DND-41 (cell line): ENCODE measurements around the gene FXYD4.
"Not testable (repeated sequence)": the region's sequence is repeated elsewhere in the genome, so short reads cannot be mapped to it uniquely, and the experiment has no call there.

Source experiments
- ATAC-seq: fragments of 200-7000 bp; cut with Tn5 transposase; 3 replicates; pipeline ENCODE4 v1.9.1; 2021; ENCODE audit warnings: low read depth; ENCODE audit not compliant: insufficient read depth
- DNase-seq: peaks from one replicate; pipeline ENCODE4 v3.0.0-alpha.2; 2020
- H2AFZ ChIP-seq: 2 replicates; pipeline ENCODE4 v1.6.0; 2012; ENCODE audit warnings: low read depth, low read length
- H3K27ac ChIP-seq: 2 replicates; pipeline ENCODE4 v1.5.1; 2012; ENCODE audit warnings: low read length, inconsistent platforms
- H3K27me3 ChIP-seq: fragments of 200-600 bp; sonication (generic); 2 replicates; pipeline ENCODE4 v1.6.0; 2012; ENCODE audit warnings: low read length, mild to moderate bottlenecking, inconsistent platforms; ENCODE audit not compliant: insufficient read depth, poor library complexity
- H3K36me3 ChIP-seq: 2 replicates; pipeline ENCODE4 v1.5.1; 2012; ENCODE audit warnings: low read length, inconsistent platforms; ENCODE audit not compliant: insufficient read depth
- H3K4me1 ChIP-seq: 2 replicates; pipeline ENCODE4 v1.5.1; 2012; ENCODE audit warnings: mild to moderate bottlenecking, low read length; ENCODE audit not compliant: insufficient read depth
- H3K4me2 ChIP-seq: 2 replicates; pipeline ENCODE4 v1.6.0; 2012; ENCODE audit warnings: mild to moderate bottlenecking, moderate library complexity, low read length, inconsistent platforms; ENCODE audit not compliant: insufficient read depth
- H3K4me3 ChIP-seq, 2 experiments: fragments of 200-600 bp in 1 of 2; shearing (Covaris generic) in 1 of 2; 2 replicates each; pipeline ENCODE4 v1.5.1; 2012 to 2016; ENCODE audit warnings: inconsistent platforms in 2 of 2, low read length in 2 of 2, mild to moderate bottlenecking in 2 of 2, low read depth in 1 of 2, moderate library complexity in 1 of 2
- H3K79me2 ChIP-seq: 2 replicates; pipeline ENCODE4 v1.6.0; 2012; ENCODE audit warnings: low read length, inconsistent platforms; ENCODE audit not compliant: insufficient read depth
- H3K9ac ChIP-seq: 2 replicates; pipeline ENCODE4 v1.6.0; 2012; ENCODE audit warnings: low read depth, mild to moderate bottlenecking, inconsistent platforms, low read length, moderate library complexity
- H3K9me3 ChIP-seq: 2 replicates; pipeline ENCODE4 v1.5.1; 2012; ENCODE audit warnings: low read length, moderate library complexity, mild to moderate bottlenecking, inconsistent platforms; ENCODE audit not compliant: insufficient read depth, severe bottlenecking
- H4K20me1 ChIP-seq: 2 replicates; pipeline ENCODE4 v1.6.0; 2012; ENCODE audit warnings: low read length; ENCODE audit not compliant: insufficient read depth
- EZH2 ChIP-seq: IDR thresholded peaks from 3 replicates; pipeline ENCODE4 v1.6.1; 2012; ENCODE audit warnings: borderline replicate concordance, low read depth, mild to moderate bottlenecking, moderate library complexity, low read length, inconsistent platforms; ENCODE audit not compliant: severe bottlenecking
- TF ChIP-seq, protein P1 (sequence below): IDR thresholded peaks from 2 replicates; pipeline ENCODE4 v1.5.1; 2012; ENCODE audit warnings: borderline replicate concordance, low read length, moderate library complexity, mild to moderate bottlenecking; ENCODE audit not compliant: poor library complexity, severe bottlenecking; ENCODE audit errors: extremely low read depth

Gene FXYD4

DNA sequence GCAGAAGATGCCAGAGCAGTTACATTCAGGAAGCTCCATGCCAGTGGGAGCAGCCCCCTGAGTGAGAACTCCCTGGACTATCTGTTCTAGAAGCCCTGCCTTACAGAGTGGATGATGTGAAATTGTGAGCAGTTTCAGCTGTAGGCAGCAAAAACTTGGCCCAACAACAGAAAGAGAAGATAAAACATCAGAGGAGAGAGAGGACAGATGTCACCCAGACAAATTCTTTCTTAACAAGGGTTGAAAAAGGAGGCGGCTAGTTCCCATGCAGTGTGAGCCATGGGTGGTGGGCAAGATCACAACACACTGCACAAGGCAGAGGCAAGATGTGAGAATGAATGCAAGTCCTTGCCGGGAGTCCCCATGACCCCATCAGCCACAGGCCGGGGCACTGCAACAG is 46.6 kb upstream of the FXYD4 start:
- Histone ChIP-seq H3K4me3 (no peak overlapping the region), H3K4me1 (no peaks in the 10 kb centered on the region), H4K20me1 (no peaks in the 10 kb centered on the region), H3K9ac (no peak overlapping the region), H3K79me2 (no peaks in the 10 kb centered on the region), H3K4me2 (no peak overlapping the region), H2AFZ (no peak overlapping the region), H3K36me3 (no peaks in the 10 kb centered on the region), H3K27ac (no peak overlapping the region), H3K9me3 (no peaks in the 10 kb centered on the region), H3K27me3 (no peaks in the 10 kb centered on the region)
- ATAC-seq = no peak
- DNase-seq = no peak
- TF ChIP-seq, protein P1, sequence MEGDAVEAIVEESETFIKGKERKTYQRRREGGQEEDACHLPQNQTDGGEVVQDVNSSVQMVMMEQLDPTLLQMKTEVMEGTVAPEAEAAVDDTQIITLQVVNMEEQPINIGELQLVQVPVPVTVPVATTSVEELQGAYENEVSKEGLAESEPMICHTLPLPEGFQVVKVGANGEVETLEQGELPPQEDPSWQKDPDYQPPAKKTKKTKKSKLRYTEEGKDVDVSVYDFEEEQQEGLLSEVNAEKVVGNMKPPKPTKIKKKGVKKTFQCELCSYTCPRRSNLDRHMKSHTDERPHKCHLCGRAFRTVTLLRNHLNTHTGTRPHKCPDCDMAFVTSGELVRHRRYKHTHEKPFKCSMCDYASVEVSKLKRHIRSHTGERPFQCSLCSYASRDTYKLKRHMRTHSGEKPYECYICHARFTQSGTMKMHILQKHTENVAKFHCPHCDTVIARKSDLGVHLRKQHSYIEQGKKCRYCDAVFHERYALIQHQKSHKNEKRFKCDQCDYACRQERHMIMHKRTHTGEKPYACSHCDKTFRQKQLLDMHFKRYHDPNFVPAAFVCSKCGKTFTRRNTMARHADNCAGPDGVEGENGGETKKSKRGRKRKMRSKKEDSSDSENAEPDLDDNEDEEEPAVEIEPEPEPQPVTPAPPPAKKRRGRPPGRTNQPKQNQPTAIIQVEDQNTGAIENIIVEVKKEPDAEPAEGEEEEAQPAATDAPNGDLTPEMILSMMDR = no peak
- TF ChIP-seq EZH2 = no peak

DNA sequence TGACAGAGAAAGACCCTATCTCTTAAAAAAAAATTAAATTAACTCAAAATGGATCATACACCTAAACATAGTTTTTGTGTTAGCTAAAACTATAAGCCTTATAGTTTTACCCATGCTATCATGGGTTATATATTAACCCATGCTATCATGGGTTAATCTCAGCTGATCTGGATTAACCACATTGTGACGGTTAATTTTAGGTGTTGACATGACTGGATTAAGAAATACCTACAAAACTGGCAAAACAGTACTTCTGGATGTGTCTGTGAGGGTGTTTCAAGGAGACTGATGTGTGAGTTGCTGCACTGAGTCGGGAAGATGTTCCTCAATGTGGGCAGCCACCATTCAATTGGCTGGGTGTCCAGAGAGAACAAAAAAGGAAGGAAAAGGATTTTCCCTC is 44.3 kb upstream of the FXYD4 start:
- Histone ChIP-seq H3K4me1 (peaks cover 5% of the 10 kb centered on the region), H3K27ac (no peak overlapping the region), H3K79me2 (no peaks in the 10 kb centered on the region), H3K9ac (no peak overlapping the region), H3K4me3 (no peak overlapping the region), H2AFZ (no peak overlapping the region), H3K4me2 (no peak overlapping the region), H3K36me3 (no peaks in the 10 kb centered on the region), H3K9me3 (no peaks in the 10 kb centered on the region), H3K27me3 (no peaks in the 10 kb centered on the region), H4K20me1 (no peaks in the 10 kb centered on the region)
- DNase-seq (no peak), ATAC-seq (no peak)
- no peak for TF ChIP-seq EZH2
- TF ChIP-seq, protein P1 = no peak

DNA sequence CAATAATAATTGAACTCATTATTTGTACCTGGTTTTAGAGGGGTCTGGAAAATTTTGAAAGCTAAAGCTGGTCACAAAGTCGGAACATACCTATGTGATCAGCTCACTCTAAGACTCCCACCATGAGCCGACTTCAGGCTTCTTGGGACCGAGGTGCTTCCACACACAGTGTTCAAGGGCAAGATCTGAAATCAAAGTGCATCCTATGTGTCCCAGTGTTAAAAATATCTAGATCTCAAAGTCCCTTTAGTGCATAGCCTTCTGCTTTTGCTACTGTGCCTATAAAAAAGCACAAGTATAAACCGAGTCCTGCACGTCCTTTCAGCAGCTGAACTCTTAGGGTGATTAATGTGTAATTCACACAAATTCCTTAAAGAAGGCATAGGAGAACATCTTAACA is 43.5 kb upstream of the FXYD4 start:
- H3K27me3 ChIP-seq = no peaks in the 10 kb centered on the region
- no peak overlapping the region for H2AFZ ChIP-seq
- H3K9ac ChIP-seq = no peak overlapping the region
- no peaks in the 10 kb centered on the region for H3K36me3 ChIP-seq
- H4K20me1 ChIP-seq = no peaks in the 10 kb centered on the region
- no peaks in the 10 kb centered on the region for H3K79me2 ChIP-seq
- no peak for ATAC-seq
- H3K4me2 ChIP-seq = no peak overlapping the region
- H3K9me3 ChIP-seq = no peaks in the 10 kb centered on the region
- H3K4me3 ChIP-seq = no peak overlapping the region
- peaks cover 8% of the 10 kb centered on the region for H3K4me1 ChIP-seq
- TF ChIP-seq EZH2 = no peak
- TF ChIP-seq, protein P1 = no peak
- H3K27ac ChIP-seq = no peak overlapping the region
- no peak for DNase-seq

DNA sequence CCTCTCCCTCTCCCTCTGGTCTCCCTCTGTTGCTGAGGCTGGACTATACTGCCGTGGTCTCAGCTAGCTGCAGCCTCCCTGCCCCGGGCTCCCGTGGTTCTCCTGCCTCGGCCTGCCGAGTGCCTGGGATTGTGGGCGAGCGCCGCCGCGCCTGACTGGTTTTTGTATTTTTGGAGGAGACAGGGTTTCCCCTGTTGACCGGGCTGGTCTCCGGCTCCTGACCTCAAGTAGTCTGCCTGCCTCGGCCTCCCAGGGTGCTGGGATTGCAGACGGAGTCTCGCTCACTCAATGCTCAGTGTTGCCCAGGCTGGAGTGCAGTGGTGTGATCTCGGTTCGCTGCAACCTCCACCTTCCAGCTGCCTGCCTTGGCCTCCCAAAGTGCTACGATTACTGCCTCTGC is 42.6 kb upstream of the FXYD4 start:
- not testable (repeated sequence) for H3K9me3 ChIP-seq, H3K27me3 ChIP-seq, ATAC-seq, H2AFZ ChIP-seq, H3K27ac ChIP-seq, H3K79me2 ChIP-seq, H4K20me1 ChIP-seq, H3K4me2 ChIP-seq, H3K9ac ChIP-seq, DNase-seq, H3K4me1 ChIP-seq, H3K4me3 ChIP-seq, H3K36me3 ChIP-seq

DNA sequence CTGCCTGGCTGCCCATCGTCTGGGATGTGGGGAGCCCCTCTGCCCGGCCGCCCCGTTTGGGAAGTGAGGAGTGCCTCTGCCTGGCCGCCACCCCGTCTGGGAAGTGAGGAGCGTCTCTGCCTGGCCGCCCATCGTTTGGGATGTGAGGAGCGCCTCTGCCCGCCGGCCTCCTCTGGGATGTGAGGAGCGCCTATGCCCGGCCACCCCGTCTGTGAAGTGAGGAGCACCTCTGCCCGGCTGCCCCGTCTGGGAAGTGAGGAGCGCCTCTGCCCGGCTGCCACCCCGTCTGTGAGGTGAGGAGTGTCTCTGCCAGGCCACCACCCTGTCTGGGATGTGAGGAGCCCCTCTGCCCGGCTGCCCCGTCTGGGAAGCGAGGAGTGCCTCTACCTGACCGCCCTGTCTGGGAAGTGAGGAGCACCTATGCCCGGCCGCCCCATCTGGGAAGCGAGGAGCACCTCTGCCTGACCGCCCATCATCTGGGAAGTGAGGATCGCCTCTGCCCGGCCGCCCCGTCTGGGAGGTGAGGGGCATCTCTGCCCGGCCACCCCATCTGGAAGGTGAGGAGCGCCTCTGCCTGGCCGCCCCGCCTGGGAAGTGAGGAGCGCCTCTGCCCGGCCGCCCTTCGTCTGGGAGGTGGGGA is 42.1 kb upstream of the FXYD4 start:
- not testable (repeated sequence) for H3K4me2 ChIP-seq, ATAC-seq, H3K27ac ChIP-seq

DNA sequence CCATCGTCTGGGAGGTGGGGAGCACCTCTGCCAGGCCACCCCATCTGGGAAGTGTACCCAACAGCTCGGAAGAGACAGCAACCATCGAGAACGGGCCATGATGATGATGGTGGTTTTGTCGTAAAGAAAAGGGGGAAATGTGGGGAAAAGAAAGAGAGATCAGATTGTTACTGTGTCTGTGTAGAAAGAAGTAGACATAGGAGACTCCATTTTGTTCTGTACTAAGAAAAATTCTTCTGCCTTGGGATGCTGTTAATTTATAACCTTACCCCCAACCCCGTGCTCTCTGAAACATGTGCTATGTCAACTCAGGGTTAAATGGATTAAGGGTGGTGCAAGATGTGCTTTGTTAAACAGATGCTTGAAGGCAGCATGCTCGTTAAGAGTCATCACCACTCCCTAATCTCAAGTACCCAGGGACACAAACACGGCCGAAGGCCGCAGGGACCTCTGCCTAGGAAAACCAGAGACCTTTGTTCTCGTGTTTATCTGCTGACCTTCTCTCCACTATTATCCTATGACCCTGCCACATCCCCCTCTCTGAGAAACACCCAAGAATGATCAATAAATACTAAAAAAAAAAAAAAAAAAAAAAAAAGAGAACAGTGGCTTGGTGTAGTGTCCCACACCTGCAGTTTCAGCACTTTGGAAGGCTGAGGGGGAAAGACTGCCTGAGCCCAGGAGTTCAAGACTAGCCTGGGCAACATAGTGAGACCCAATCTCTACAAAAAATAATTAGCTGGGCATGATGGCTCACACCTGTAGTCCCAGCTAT is 41.2 kb upstream of the FXYD4 start:
- H3K9me3 ChIP-seq, H3K4me3 ChIP-seq, H2AFZ ChIP-seq, ATAC-seq, H4K20me1 ChIP-seq, DNase-seq, H3K79me2 ChIP-seq, H3K4me2 ChIP-seq, H3K9ac ChIP-seq, H3K4me1 ChIP-seq, H3K36me3 ChIP-seq, H3K27ac ChIP-seq, H3K27me3 ChIP-seq: not testable (repeated sequence)

More for the DNA sequence above, 42.1 kb upstream of the FXYD4 start:
- not testable (repeated sequence) for DNase-seq, H2AFZ ChIP-seq, H3K79me2 ChIP-seq, H3K9ac ChIP-seq, H3K4me1 ChIP-seq, H4K20me1 ChIP-seq, H3K27me3 ChIP-seq, H3K4me3 ChIP-seq, H3K36me3 ChIP-seq, H3K9me3 ChIP-seq
